Stimulated activated effector memory CD8-positive, alpha-beta T cell treated with anti-CD3 and anti-CD28 coated beads, Interleukin-12 subunit alpha, Interleukin-12 subunit beta, amount 100 ng/mL, for 72 hours (primary cell): ENCODE results near the gene TEC.
A peak's percentile ranks its signal among the peaks of the same experiment; 100 is the strongest.
"Not testable (repeated sequence)": the region's sequence is repeated elsewhere in the genome, so short reads cannot be mapped to it uniquely, and the experiment has no call there.

Experiments
- ATAC-seq: fragments of 150-1000 bp; cut with Tn5 transposase; 2 replicates; pipeline ENCODE4 v1.10.0; 2021
- DNase-seq, 2 donors: peaks; one replicate each; pipeline ENCODE4 v3.0.0; 2021 to 2022; ENCODE audit warnings: low spot score in 2 of 2
- H3K27ac Mint-ChIP-seq: one replicate; pipeline ENCODE4 v1.8.0; 2022; ENCODE audit warnings: mild to moderate bottlenecking, mixed read lengths
- H3K36me3 Mint-ChIP-seq: one replicate; pipeline ENCODE4 v1.8.0; 2022; ENCODE audit warnings: mild to moderate bottlenecking, mixed read lengths
- H3K4me1 Mint-ChIP-seq: one replicate; pipeline ENCODE4 v1.8.0; 2022; ENCODE audit warnings: mixed read lengths
- H3K4me3 Mint-ChIP-seq: one replicate; pipeline ENCODE4 v1.8.0; 2022; ENCODE audit warnings: mild to moderate bottlenecking, mixed read lengths
- H3K9me3 Mint-ChIP-seq: one replicate; pipeline ENCODE4 v1.8.0; 2022; ENCODE audit warnings: mixed read lengths

The TEC gene

DNA sequence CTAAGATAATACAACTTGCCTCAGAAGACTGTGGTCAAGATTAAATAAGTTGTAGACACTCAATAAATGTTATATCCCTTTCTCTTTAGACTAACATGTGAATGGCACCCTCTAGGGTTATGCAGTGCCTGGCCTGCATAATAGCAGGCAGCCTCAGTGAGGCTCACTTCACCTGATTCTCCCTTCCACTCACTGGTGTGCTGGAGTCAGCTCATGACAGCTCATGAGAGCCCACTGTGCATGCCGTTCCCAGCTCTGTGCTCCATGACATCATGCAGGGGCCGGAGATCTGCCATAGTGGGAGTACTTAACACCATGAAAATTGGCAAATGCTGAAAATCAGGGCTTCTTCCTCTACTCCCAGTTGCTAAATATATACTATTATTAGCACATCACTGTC is 64.5 kb downstream of the TEC start:
- Mint-ChIP-seq H3K4me1 (peaks cover 2% of the 10 kb centered on the region), H3K4me3 (no peak overlapping the region), H3K27ac (no peak overlapping the region), H3K36me3 (no peaks in the 10 kb centered on the region), H3K9me3 (no peaks in the 10 kb centered on the region)
- DNase-seq: no peak
- no peak for ATAC-seq

DNA sequence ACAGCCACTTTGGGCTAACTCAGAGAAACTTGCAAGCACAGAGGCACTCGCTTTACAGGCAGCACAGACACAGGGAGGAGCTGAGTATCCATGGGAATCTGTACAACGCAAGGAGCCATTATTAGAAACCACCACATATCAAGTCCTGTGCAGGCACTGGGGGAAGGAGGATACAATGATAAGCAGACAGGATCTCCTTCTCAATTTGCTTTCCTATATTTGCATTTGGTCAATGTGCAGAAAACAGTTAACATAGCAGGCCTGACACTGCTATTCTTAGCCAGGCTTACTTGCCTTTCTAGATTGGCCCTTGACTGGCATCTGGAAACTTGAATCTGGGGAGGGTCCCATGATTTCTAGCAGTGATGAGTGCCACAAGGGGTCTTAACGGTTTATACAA is 65.8 kb downstream of the TEC start:
- no peak for ATAC-seq
- no peaks in the 10 kb centered on the region for H3K4me1 Mint-ChIP-seq
- H3K27ac Mint-ChIP-seq: no peak overlapping the region
- H3K4me3 Mint-ChIP-seq: no peak overlapping the region
- DNase-seq: no peak
- H3K36me3 Mint-ChIP-seq: no peaks in the 10 kb centered on the region
- no peaks in the 10 kb centered on the region for H3K9me3 Mint-ChIP-seq

DNA sequence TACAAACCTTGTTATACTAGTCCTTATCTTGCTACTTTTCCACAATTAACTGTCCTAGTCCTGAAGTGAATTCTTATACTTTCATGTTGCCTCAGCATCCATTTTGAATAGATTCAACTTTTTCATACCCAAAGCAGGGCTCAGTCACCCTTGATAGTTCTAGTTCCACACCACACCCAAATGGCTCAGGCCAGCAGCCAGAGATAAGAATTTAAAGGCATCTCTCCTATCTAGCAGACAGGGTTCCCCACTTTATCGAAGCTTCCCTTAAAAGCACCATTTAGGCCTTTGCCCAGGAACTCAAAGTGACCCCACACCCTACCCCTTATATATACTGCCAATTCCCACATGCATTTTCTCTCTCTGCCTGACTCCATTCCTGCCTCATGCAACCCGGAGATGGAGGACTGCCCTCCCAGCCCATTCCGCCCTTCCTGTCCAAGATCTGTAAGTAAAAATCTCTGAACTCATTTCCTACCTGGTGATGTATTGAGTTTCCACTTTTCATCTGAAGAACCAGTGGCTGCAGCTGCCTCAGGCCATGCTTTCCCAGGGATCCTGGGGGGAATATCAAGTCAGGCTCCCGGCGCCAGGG is 71.9 kb downstream of the TEC start:
- DNase-seq: no peak
- ATAC-seq: no peak
- Mint-ChIP-seq H3K4me1 (peaks cover 15% of the 10 kb centered on the region), H3K9me3 (no peaks in the 10 kb centered on the region), H3K4me3 (no peak overlapping the region), H3K27ac (no peak overlapping the region), H3K36me3 (no peaks in the 10 kb centered on the region)

DNA sequence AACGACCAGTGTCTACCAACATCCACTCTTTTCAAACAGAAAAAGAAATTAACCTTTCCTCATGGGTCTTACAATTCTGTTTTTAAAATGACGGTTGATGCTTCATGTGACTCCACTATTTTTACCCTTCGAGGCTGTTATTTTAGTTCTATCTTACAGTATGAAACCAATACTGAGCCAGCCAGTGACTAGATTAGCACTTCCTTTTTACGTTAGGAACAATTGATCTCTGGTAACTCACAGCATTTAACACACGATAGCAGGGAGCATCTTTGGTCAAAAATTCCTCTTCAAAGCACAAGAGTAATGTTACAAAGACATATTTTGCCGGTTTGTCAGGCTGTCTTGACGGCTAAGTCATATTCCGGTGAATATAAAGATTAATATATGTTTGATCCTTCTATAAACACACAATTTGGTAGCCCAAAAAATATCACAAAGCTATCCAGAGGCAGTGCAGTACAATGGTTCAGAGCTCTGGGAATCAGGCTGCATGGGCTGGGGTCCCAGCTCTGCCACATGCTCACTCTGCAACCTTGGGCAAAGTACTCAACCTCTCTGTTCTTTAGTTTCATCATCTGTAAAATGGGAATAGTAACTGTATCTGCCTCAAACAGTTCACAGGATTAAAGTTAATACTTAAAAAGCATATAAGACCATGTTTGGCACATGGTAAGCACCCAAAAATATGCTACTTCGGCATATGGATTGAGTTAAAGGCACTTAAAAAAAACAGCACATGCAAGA is 72.7 kb downstream of the TEC start:
- peaks cover 15% of the 10 kb centered on the region for H3K4me1 Mint-ChIP-seq
- DNase-seq (no peak), ATAC-seq (no peak)
- no peaks in the 10 kb centered on the region for H3K9me3 Mint-ChIP-seq
- no peak overlapping the region for H3K27ac Mint-ChIP-seq
- H3K4me3 Mint-ChIP-seq: no peak overlapping the region
- no peaks in the 10 kb centered on the region for H3K36me3 Mint-ChIP-seq

DNA sequence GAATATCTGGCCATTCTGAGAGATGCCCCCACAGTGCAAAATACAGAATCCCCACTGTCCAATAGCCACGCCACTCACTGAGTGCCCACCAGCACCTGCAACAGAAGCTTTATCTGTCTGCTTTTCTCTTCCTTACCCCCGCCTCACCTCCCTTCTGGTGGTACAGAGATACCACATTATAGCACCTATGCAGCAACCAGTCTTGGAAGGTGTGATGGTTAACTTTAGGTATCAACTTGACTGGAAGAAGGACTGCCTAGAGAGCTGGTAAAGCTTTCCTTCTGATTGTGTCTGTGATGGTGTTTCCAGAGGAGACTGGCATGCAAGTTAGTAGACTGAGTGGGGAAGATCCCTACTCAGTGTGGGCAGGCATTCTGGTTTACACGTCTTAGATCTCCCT is 73.8 kb downstream of the TEC start:
- Mint-ChIP-seq H3K4me1 (peaks cover 15% of the 10 kb centered on the region), H3K27ac (no peak overlapping the region), H3K36me3 (no peaks in the 10 kb centered on the region), H3K9me3 (no peaks in the 10 kb centered on the region), H3K4me3 (no peak overlapping the region)
- no peak for DNase-seq
- no peak for ATAC-seq

DNA sequence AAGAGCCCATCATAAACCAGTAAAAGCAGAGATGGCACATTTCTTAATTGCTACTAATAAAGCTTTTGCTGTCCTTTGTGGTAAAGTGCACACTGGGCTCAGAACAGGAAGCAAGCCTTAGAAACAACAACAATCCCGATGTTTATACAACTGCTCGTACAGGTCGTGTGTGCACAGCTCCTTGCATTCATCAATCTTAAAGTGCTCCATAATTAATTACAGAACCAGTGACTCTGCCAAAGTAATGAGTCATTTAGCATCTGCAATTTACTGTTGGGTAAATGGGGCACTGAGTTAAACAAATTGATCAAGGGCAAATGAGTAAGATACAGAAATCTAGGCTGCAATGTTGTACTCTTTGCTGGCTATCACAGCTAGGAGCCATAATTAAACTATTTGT is 74.3 kb downstream of the TEC start:
- H3K27ac Mint-ChIP-seq: no peak overlapping the region
- no peaks in the 10 kb centered on the region for H3K9me3 Mint-ChIP-seq
- H3K4me1 Mint-ChIP-seq: peaks cover 15% of the 10 kb centered on the region
- DNase-seq: no peak
- ATAC-seq: peak; percentile 57
- H3K4me3 Mint-ChIP-seq: no peak overlapping the region
- no peaks in the 10 kb centered on the region for H3K36me3 Mint-ChIP-seq

DNA sequence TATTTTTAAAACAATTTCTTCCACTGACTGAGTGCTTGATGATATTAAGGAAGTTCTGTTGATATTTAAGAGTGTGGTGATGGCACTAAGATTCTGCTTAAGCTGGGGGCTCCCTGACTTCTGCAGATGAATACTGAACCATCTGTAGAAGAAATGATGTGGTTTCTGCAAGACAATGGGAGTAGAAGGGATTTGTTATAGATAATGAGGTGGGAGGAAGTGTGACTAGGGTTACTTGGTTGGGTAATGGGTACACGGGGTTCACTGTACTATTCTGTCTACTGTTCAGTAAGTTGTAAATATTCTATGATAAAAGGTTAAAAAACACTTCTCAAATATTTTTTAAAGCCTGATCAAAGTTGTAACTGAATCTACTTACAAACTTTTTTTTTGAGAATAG is 74.7 kb downstream of the TEC start:
- H3K27ac Mint-ChIP-seq: no peak overlapping the region
- no peak for ATAC-seq
- H3K4me3 Mint-ChIP-seq: no peak overlapping the region
- no peaks in the 10 kb centered on the region for H3K36me3 Mint-ChIP-seq
- DNase-seq: no peak
- peaks cover 15% of the 10 kb centered on the region for H3K4me1 Mint-ChIP-seq
- H3K9me3 Mint-ChIP-seq: no peaks in the 10 kb centered on the region

DNA sequence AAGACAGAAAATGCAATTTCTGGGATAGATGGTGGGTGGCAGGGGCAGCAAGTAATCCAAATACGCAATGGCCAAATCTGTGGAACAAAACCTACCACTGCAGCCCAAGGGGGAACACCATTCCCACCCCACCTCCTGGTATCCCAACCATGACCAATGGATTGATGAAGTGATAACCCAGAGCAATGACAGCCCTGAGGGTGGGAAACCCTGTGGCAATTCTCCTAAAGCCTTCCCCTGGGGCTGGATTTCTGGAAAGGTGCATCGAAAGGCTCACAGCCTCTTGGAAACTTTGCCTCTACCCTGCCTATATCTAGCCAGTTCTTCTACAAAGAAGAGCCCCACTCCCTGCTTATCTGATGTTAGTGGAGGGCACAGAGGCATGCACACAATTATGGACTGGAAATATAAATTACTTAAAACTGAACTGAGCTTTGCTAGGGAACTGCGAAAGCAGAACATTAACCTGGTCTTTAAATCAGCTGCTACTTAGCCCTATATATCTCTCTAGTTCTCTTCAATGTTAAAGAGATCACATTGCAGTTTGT is 75.6 kb downstream of the TEC start:
- DNase-seq: no peak
- no peak for ATAC-seq
- no peak overlapping the region for H3K27ac Mint-ChIP-seq
- H3K4me1 Mint-ChIP-seq: peaks cover 15% of the 10 kb centered on the region
- H3K4me3 Mint-ChIP-seq: no peak overlapping the region
- no peaks in the 10 kb centered on the region for H3K9me3 Mint-ChIP-seq
- no peaks in the 10 kb centered on the region for H3K36me3 Mint-ChIP-seq

DNA sequence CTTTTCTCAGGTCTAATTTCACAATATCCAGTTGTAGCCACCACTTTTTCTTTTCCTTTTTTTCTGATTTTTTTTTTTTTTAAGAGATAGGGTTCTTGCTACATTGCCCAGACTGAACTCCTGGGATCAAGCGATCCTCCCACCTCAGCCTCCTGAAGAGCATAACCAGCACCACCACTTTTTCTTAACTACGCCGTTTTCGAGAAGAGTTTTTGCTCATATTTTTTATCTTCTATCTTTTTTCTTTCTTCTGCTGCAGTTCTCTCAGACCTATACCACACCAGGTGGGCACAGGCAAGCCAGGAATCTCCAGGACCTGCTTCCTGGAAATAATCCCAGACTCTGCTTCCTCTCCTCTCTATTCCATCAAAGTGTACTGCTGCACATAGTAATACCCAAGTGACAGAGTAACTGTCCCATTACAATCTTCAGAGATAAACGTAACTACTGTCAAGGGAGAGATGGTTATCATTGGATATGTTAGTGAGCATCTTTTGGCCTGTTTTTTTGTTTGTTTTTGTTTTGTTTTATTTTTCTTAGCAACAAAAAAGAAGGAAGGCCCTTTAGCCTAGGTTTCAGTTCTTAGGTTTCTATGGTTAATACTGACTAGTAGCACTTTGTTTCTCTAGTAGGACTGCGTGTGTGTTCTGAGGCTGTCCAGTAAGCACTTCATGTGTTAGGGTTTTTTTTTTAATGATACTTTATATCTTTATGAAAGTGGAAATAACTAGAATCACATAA is 76.4 kb downstream of the TEC start:
- no peak for DNase-seq
- Mint-ChIP-seq H3K4me1 (peaks cover 15% of the 10 kb centered on the region), H3K36me3 (no peaks in the 10 kb centered on the region), H3K9me3 (no peaks in the 10 kb centered on the region), H3K27ac (no peak overlapping the region), H3K4me3 (no peak overlapping the region)
- no peak for ATAC-seq

DNA sequence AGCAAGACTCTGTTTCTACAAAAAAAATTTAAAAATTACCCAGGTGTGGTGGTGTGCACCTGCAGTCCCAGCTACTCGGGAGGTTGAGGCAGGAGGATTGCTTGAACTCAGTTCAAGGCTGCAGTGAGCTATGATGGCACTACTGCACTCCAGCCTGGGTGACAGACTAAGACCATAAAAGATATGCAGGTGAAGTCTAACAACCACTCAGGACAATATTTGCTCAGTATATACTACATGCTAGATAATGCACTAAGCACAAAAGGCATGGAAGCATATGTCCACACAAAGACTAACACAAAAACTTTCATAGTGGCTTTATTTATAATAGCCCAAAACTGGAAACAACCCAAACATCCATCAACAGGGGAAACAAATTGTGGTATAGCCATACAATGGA is 77.9 kb downstream of the TEC start:
- peaks cover 15% of the 10 kb centered on the region for H3K4me1 Mint-ChIP-seq
- ATAC-seq: no peak

DNA sequence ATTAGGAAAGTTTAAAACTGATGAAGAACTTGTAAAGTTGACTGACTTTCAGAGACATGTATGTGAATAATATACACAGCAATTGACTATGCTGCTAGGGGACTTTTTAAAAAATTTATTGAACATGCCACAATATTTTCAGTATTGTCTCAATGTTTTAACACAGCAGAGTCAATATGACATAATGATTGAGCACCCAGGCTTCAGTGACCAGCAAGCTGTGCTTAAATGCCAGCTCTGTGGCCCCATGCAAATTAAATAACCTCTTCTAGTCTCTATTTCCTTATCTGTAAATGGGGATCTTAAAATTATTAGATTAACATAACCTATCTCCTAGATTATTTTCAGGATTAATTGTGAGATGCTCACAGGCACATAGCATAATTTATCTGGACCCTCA is 78.8 kb downstream of the TEC start:
- H3K4me1 Mint-ChIP-seq: peaks cover 11% of the 10 kb centered on the region
- H3K36me3 Mint-ChIP-seq: no peaks in the 10 kb centered on the region
- no peaks in the 10 kb centered on the region for H3K9me3 Mint-ChIP-seq
- ATAC-seq: no peak
- H3K4me3 Mint-ChIP-seq: no peak overlapping the region
- H3K27ac Mint-ChIP-seq: no peak overlapping the region
- DNase-seq: no peak

More for the DNA sequence above, 77.9 kb downstream of the TEC start:
- no peak for DNase-seq
- no peak overlapping the region for H3K4me3 Mint-ChIP-seq
- no peak overlapping the region for H3K27ac Mint-ChIP-seq
- H3K9me3 Mint-ChIP-seq: no peaks in the 10 kb centered on the region
- no peaks in the 10 kb centered on the region for H3K36me3 Mint-ChIP-seq

DNA sequence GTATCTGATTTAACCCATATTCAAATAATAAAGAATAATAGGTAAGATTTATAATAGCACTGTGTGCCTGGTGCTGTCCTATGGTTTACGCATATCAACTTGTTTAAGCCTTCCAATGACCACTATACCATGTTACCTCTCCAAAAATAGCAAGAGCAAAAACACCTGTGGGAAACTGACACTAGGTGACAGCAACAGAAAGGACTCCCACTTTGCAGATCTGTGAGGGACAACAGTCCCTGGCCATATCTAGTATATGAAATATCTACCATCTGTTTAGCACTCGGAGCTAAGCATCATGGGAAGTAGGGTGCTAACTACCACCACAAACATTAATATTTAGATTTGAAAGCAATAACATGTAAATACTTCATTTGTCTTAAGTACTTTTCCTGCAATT is 79.9 kb downstream of the TEC start:
- no peak overlapping the region for H3K27ac Mint-ChIP-seq
- ATAC-seq: no peak
- H3K9me3 Mint-ChIP-seq: no peaks in the 10 kb centered on the region
- no peak for DNase-seq
- H3K36me3 Mint-ChIP-seq: no peaks in the 10 kb centered on the region
- H3K4me3 Mint-ChIP-seq: no peak overlapping the region
- peaks cover under 1% of the 10 kb centered on the region for H3K4me1 Mint-ChIP-seq

DNA sequence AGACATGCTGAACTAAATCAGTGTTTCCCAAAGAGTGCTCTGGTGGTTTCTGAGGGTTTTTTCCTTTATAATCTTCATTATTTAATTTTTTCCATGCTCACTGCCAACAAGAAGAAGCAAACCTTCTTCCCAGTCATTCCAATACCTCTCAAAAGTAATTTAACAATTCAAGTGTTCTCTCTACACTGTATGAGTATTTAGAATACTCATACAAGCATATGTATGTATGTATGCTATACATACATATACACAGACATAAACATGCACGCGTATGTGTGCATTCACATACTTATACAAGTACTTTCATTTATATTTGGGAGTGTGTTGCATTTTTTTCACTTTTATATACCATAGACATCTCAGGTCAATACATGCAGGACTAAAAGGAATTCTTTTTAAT is 81.2 kb downstream of the TEC start:
- Mint-ChIP-seq H3K4me1 (no peaks in the 10 kb centered on the region), H3K27ac (no peak overlapping the region), H3K4me3 (no peak overlapping the region), H3K36me3 (no peaks in the 10 kb centered on the region), H3K9me3 (no peaks in the 10 kb centered on the region)
- ATAC-seq (no peak), DNase-seq (no peak)

DNA sequence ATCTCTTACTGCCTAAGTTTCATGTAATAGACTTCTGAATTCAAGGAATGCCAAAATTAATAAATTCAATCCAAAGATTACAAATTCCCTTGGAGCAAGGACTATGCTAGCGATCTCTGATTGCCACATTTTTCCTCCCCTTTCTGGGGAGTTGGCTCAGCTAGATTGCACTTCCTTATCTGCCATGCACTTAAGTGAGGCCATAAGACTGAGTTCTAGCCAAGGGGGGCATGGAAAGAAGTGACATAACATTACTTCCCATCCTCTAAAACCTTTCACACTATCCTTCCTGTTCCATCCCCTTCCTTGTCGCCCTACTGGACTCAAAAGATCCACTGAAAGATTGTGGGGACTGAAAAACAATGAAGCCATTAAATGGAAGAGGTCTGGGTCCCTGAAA is 81.8 kb downstream of the TEC start:
- Mint-ChIP-seq H3K9me3 (no peaks in the 10 kb centered on the region), H3K36me3 (no peaks in the 10 kb centered on the region), H3K27ac (no peak overlapping the region), H3K4me1 (no peaks in the 10 kb centered on the region), H3K4me3 (no peak overlapping the region)
- ATAC-seq: no peak
- no peak for DNase-seq

DNA sequence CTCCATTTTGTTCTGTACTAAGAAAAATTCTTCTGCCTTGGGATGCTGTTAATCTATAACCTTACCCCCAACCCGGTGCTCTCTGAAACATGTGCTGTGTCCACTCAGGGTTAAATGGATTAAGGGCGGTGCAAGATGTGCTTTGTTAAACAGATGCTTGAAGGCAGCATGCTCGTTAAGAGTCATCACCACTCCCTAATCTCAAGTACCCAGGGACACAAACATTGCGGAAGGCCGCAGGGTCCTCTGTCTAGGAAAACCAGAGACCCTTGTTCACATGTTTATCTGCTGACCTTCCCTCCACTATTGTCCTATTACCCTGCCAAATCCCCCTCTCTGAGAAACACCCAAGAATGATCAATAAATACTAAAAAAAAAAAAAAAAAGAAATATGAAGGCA is 82.6 kb downstream of the TEC start:
- not testable (repeated sequence) for ATAC-seq, DNase-seq, H3K36me3 Mint-ChIP-seq, H3K4me3 Mint-ChIP-seq, H3K9me3 Mint-ChIP-seq, H3K27ac Mint-ChIP-seq, H3K4me1 Mint-ChIP-seq

DNA sequence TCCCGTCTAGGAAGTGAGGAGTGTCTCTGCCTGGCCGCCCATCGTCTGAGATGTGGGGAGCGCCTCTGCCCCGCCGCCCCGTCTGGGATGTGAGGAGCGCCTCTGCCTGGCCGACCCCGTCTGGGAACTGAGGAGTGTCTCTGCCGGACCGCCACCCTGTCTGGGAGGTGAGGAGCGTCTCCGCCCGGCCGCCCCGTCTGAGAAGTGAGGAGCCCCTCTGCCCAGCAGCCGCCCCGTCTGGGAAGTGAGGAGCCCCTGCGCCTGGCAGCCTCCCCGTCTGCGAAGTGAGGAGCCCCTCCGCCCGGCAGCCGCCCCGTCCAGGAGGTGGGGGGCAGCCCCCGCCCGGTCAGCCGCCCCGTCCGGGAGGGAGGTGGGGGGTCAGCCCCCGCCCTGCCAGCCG is 83.2 kb downstream of the TEC start:
- DNase-seq, H3K4me1 Mint-ChIP-seq, ATAC-seq, H3K36me3 Mint-ChIP-seq, H3K27ac Mint-ChIP-seq, H3K9me3 Mint-ChIP-seq, H3K4me3 Mint-ChIP-seq: not testable (repeated sequence)
